HG03159 (cell line): ENCODE measurements around the gene SEC14L2.
"Not testable (repeated sequence)": the region's sequence is repeated elsewhere in the genome, so short reads cannot be mapped to it uniquely, and the experiment has no call there.

Experiments
- ATAC-seq: cut with Tn5 transposase; IDR thresholded peaks from one replicate; pipeline ENCODE4 v1.9.1; 2021; ENCODE audit warnings: mild to moderate bottlenecking, moderate library complexity; ENCODE audit not compliant: unreplicated experiment

Gene SEC14L2

DNA sequence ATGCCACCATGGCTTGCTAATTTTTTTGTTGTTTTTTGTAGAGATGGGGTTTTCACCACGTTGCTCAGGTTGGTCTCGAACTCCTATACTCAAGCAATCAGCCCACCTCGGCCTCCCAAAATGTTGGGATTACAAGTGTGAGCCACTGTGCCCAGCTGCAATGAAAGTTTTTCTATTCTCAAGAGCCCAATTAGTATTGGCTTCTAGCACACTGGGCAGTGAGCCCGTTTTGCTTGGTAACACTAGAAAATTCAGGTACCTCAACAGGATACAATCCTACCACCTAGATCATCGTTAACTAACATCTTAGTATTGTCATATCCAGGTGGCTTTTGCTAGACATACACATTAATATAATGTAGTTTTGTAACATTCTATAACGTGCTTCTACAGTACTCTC is 56.0 kb downstream of the SEC14L2 start:
- ATAC-seq, result no peak

DNA sequence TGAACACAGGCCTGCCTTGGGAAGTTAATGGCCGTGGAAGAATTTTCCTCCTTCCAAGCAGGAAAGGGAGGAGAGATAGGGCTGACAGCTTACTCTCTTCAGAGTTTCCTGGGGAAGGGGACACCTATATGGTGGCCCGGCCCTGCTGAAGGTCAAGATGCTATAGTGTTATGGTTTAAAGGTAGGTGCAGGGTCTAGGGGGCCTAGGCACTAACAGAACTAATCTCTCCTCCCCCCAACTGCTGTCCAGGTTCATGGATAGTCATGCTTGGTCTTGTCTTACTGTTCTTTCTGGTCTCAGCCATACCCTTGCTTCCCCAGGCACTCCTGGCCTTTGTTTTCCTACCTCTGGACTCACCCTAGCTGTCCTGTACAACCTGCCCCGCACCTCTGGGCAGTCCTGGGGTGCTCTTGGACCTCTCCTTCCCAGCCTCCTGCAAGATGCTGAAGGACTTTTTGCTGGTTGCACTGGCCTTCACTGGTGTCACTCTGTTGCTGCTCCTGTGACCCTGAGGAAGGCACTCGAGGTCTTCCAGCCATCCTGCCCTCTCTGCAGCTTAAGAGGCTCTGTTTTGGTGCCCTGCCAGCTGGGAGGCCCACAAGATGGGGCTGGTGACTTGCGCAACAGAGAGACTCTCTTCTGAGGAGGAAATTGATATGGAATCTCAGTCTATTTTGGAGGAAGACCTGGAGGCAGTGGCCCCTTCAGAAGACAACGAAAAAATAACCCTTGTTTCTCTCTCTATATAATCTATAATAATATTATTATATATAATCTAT is 57.1 kb downstream of the SEC14L2 start:
- no peak for ATAC-seq

DNA sequence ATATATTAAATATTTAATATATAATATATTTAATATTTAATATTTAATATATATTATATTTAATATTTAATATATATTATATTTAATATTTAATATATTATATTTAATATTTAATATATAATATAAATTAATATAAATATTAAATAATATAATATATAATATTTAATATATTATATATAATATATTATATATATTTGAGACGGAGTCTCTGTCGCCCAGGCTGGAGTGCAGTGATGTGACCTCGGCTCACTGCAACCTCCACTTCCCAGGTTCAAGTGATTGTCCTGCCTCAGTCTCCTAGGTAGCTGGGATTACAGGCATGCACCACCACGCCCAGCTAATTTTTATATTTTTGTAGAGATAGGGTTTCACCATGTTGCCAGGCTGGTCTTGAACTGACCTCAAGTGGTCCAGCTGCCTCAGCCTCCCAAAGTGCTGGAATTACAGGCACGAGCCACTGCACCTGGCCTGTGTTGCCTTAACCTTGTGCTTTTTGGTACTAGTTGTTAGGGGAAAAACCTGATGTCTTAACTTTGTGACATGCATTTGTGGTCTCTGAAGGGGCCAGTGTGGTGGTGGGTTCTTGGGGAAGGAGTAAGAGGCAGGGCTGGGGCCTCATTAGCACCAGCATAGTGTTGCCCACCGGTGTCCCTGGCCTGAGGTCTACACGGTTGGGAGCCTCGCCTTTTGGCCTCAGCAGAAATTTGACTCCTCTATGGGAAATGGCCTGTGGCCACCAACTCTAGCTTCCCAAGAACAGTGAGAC is 58.4 kb downstream of the SEC14L2 start:
- ATAC-seq, result no peak

DNA sequence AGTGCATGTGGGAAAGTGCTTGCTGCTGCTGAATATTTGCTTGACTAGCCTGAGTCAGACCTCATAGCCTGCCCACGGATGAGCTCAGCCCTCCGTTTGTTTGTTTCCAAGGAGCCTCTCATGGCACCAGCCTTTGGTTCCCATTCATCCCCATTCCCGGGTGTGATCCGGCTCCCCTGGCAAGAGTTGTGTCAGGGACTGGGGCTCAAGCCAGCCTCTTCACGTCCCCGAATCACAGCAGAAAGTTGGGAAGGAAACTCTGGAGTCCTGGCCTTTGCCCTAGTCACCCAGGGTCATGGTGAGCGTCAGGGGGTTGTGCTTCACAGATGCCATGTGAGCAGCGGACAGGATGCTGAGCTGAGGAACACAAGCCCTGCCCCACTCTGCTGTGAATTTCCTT is 61.2 kb downstream of the SEC14L2 start:
- no peak for ATAC-seq

DNA sequence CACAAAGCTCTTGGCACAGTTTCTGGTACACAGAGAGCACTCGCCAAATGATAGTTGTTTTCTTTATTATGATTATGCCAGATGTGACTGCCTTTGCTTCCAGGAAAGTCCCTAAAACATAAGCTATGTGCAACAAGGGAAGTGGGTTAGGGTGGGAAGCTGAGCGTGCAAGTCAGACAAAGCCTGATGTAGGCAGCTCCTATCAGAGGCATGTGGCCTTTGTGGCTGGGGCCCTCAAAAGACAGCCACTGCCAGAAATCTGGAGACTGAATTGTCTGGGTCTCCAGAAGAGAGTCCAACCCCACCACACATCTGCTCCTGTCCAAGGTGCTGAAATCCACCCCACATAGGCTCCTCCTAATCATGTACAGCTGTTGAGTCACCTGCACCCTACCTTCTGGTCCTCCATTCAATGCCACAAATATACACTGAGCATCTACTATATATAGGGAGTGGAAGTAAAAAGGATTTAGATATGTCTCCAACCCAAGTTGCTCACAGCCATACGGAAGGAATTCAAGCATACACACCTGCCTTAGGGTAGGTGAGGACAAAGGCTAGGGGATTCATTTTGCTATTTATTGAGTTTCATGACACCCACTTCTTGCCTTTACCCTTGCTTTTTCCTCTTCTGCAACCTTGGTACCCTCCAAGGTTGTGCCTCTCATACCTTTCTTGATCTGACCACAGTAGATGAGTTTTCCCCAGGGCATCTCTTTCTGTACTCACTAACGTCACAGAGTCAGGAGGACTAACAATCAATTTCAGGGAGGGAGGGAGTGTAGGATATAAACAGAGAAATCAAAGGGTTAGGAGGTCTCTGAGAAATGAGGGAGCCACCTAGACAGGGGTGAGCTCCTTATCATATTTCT is 62.6 kb downstream of the SEC14L2 start:
- no peak for ATAC-seq

DNA sequence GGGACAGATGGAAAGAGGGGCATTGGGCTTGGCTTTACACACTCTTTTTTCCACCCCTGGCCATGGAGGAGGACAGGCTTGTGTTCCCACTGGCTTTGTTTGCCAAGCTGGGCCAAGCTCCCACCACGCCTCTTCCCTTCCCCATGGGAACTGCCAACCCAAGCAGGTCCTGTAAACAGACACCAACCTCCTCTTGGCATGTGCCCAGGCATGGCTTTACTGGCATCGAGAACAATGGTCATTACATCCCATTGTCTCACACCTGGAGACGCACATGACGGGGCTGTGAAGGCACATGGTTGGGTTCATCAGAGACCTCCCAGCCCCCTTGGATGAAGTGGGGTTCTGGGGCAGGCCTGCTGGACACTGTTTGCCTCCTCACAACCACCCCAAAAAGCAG is 63.3 kb downstream of the SEC14L2 start:
- ATAC-seq, result no peak

DNA sequence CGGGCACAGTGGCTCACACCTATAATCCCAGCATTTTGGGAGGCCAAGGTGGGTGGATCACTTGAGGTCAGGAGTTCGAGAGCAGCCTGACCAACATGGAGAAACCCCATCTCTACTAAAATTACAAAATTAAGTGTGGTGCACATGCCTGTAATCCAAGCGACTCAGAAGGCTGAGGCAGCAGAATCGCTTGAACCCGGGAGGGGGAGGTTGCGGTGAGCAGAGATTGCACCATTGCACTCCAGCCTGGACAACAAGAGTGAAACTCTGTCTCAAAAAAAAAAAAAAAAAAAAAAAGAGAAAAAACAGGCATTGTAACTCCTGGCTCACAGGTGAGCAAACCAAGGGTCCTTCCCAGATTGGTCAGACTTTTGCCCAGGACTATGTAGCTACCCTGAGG is 63.7 kb downstream of the SEC14L2 start:
- not testable (repeated sequence) for ATAC-seq

DNA sequence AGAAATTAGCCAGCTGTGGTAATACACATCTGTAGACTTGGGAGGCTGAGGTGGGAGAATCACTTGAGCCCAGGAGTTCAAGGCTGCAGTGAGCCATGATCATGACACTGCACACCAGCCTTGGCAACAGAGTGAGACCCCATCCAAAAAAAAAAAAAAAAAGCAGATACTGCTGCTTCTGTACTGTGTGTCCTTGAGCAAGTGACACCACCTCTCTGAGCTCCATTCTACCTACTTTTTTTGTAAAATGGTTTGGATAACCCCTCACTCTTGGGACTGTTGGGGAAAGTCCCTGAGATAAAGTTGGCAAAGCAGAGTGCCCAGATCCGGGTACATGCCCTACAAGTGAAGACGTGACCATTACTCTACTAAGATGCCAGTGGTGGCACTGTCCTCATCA is 72.3 kb downstream of the SEC14L2 start:
- ATAC-seq, result no peak

DNA sequence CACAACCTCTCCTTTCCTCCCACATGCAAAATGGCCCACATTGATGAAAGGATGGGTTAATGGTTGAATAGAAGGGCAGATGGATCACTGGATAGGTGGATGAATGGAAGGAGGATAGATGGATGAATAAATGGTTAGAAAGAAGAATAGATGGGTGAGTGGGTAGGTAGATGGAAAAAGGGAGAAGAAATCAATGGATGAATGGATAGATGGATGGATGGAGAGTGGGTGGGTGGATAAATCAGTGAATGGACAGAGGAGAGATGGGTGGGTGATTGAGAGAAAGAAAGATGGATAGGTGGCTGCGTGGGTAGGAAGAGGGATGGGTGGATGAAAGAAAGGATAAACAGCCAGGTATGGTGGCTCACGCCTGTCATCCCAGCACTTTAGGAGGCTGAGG is 73.8 kb downstream of the SEC14L2 start:
- no peak for ATAC-seq

DNA sequence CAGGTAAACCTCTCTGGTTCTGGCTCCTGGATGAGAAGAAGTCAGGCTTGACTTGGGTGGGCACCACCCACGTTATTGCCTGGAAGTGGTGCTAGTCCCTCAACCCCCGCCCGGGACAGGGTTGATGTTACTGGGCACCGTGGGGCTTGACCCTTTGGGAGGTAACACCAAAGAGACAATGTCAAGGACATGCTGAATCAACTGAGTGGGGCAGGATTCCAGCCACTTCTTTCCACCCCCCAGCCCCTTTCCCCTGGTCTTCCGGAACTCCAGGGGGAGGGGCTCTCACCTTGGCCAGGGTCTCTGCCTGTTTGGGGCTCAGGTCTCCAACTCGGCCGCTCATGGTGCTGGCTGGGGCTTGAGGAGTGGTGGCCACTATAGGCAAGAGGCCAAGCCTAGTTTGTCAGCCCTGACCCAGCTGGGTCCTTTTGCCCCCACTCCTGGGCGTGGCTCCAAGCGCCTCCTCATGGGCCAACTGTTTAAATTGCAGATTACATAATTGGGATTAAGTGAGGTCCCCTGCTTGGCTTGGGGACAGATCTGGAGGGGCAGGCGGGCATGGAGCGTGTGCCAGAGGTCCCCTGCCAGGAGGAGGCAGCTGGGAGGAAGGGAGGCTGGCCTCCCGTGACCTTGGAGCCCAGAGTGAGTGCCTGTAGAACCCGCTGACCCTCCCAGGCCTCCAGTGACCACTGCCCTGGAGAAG is 74.9 kb downstream of the SEC14L2 start, which contains the start of gene SEC14L3:
TSS of gene SEC14L3 (minus strand) at position 402 of the 703 bp plus-strand sequence. CDS start at position 343, 59 bp downstream.
- no peak for ATAC-seq

DNA sequence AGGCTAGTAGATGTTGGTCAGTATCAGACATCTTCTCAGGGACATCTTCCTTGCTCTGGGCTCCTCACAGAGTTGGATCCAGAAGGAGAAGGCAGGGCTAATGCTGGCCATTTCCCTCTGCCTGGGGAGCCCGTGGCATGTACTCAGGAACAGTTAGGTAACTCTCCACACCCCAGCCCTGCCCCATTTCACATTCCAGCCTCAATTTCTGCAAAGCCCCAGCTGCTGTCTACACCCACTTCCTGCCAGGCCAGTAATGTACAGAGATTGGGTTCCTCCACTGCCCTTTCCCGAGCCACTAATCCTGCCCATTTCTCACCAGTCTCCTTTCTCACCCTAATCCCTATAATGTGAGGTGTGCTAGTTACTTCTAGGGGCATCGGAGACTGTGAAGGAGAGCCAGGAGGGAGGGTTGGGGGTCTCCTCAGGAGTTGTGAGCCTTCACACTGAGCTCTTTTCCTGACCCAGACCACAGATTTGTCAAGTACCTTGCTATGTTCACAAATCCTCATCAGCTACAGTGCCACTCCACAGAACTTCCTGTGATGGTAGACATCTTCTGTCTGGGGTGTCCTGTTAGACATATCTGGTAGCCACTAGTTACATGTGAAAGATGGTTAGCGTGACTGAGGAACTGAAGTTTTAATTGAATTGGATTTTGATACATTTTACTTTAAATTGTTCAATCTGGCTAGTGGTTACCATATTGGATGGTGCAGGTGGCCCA is 76.3 kb downstream of the SEC14L2 start:
- ATAC-seq, result no peak

DNA sequence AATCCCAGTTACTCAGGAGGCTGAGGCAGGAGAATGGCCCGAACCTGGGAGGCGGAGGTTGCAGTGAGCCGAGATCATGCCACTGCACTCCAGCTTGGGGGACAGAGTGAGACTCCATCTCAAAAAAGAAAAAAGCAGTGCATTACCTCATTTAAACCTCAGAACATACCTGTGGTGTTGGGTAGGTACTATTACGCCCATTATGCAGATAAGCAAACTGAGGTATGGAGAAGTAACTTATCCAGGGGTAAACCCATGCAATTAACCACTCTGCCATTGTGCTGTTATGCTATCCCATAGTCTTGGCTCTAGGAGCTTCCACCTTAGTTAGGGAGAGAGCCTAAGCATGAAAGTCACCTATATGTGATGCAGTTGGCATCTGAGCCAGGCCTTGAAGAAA is 77.3 kb downstream of the SEC14L2 start:
- no peak for ATAC-seq
